Heart left ventricle (tissue), 16 donors: ENCODE results near the gene UGGT1. TPM values are rescaled to one million over a fixed set of nuclear protein-coding genes. Genes with fewer than 3 reads are reported as not detected.
A peak's percentile ranks its signal among the peaks of the same experiment; 100 is the strongest.

Source experiments
- ATAC-seq, 4 donors: fragments of 200-7000 bp; cut with Tn5 transposase; one replicate each; pipeline ENCODE4 v1.9.1; 2020 to 2022; ENCODE audit warnings: moderate library complexity in 4 of 4, mild to moderate bottlenecking in 3 of 4, moderate number of reproducible peaks in 1 of 4
- DNase-seq, 5 donors: peaks; one replicate each; pipeline ENCODE4 v3.0.0-alpha.2; 2020
- H3K27ac ChIP-seq, 12 donors: fragments of 200-600 bp; sonication (generic) in 4 of 12; one replicate each; pipeline versions ENCODE4 v1.5.0 to v1.8.0; 2016 to 2022; ENCODE audit warnings: mild to moderate bottlenecking in 2 of 12
- H3K27me3 ChIP-seq, 9 donors: fragments of 200-600 bp; sonication (generic) in 2 of 9; one replicate each; pipeline versions ENCODE4 v1.5.1 to v1.8.0; 2016 to 2022; ENCODE audit warnings: mild to moderate bottlenecking in 3 of 9
- H3K36me3 ChIP-seq, 9 donors: fragments of 200-600 bp; sonication (generic) in 2 of 9; one replicate each; pipeline versions ENCODE4 v1.5.0 to v1.8.0; 2018 to 2022; ENCODE audit warnings: mild to moderate bottlenecking in 2 of 9
- H3K4me1 ChIP-seq, 12 donors: fragments of 200-600 bp; sonication (generic) in 4 of 12; one replicate each; pipeline versions ENCODE4 v1.5.0 to v1.8.0; 2016 to 2022; ENCODE audit warnings: mild to moderate bottlenecking in 3 of 12
- H3K4me3 ChIP-seq, 12 donors: fragments of 200-600 bp; sonication (generic) in 4 of 12; one replicate each; pipeline versions ENCODE4 v1.5.0 to v1.8.0; 2017 to 2022; ENCODE audit warnings: mild to moderate bottlenecking in 9 of 12, moderate library complexity in 4 of 12
- H3K9me3 ChIP-seq, 12 donors: fragments of 200-600 bp; sonication (generic) in 4 of 12; one replicate each; pipeline versions ENCODE4 v1.5.0 to v1.8.0; 2016 to 2022; ENCODE audit warnings: mild to moderate bottlenecking in 1 of 12
- CTCF ChIP-seq, 12 donors: fragments of 200-600 bp; sonication (generic) in 4 of 12; IDR thresholded peaks; one replicate each; pipeline versions ENCODE4 v1.5.0 to v1.8.0; 2018 to 2022; ENCODE audit warnings: antibody characterized with exemption in 12 of 12, mild to moderate bottlenecking in 5 of 12
- POLR2A ChIP-seq, 2 donors: fragments of 450-650 bp; IDR thresholded peaks; one replicate each; pipeline ENCODE4 v1.6.1; 2017; ENCODE audit warnings: antibody characterized with exemption in 2 of 2, mild to moderate bottlenecking in 2 of 2, moderate library complexity in 2 of 2
- WGBS, 4 donors: extraction: QIAGEN DNeasy Blood & Tissue Kit in 2 of 4; methylation state at CpG; one replicate each; pipeline versions ENCODE4 v1.1.5 to v1.1.7; 2013 to 2018; 5-methylcytosine and 5-hydroxymethylcytosine counted together
- intact Hi-C, 10 donors: fragments of 100-400 bp; cut with DNase I; formaldehyde crosslinking; loops; one replicate each; pipeline versions ENCODE4 v1.11.1 to v1.14.2; 2022
- polyA plus RNA-seq, 2 donors: library from polyadenylated mRNA; stranded (reverse); fragments of 200-250 nt; gene quantifications; one replicate each; pipeline ENCODE4 v1.2.3, GENCODE V29; 2013
- total RNA-seq, 9 donors: library from RNA; depleted of rRNA in 2 of 9; stranded (reverse); fragments of >200 nt in 2 of 9; fragmentation: NEBNext Ultra II Directional in 3 of 9; extraction: Animal tissue kit (Norgen Biotek cat#: 25700) in 3 of 9; gene quantifications; one replicate each; pipeline versions ENCODE4 v1.1.0 to v1.2.4, GENCODE V29; 2016 to 2023
- donor health status: ischemic (EF 13 %, LVEDD 7.1; RV severe dilation, severe dysfunction).
- donor health status: healthy with polysubstance abuse.
- donor health status: DM: no; HTN: yes; CAD: no.
- donor health status: DM: no; HTN: no; CAD: no.
- donor health status: ischemic (EF 25% LVEDD 6.9; RV normal size, moderate dysfunction).
- donor health status: ischemic (EF 25% LVEDD 5.7; RV mildly dilated, moderate dysfunction).
- donor health status: healthy.
- donor health status: DM: yes; HTN: yes; CAD: no.
- donor health status: ischemic (EF 35%, LVEDD 5.7; RV mildly dilated, moderate dysfunction).
- donor health status: nonischemic (EF 11% LVEDD 7.7; RV severe dilation, severe dysfunction).
- donor health status: DM: yes; HTN: yes; CAD: no.
- donor health status: PGD.
- donor health status: ischemic (EF 29% LVEDD 5.4; RV normal size, mild dysfunction).
- donor health status: nonischemic (EF 23%, LVEDD 6.1; RV moderate dilation, normal function).

UGGT1 gene
- total and polyA plus RNA-seq, 11 donors: 5.8 to 77.4 (median 32.0) TPM

DNA sequence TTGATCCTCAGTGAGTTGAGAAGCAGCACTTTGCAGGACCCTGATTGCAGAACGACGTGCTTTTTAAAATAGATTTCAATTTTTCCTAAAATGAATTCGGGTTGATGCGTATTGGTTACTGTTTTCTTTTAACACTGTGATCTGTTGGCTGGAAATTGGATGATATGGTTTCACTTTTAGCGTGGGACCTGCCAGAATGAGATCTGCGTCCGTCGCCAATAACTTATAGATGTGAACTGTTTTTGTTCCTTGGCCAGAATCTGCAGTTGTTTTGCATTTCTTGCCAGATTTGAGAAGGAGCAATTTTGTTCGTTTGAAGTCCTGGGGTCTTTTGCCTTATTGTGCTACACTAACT, 703 bp downstream of the UGGT1 start:
- 0 to 1% (median 0%) methylated on average over 9 of the region's 9 CpGs for WGBS, 4 donors
- DNase-seq (no peak), ATAC-seq (no peak)
- peak overlapping the region in 10 of 12 donors; percentile 81 to 92 (median 88) for H3K27ac ChIP-seq
- H3K27me3 ChIP-seq: no peaks in the 10 kb centered on the region
- intact Hi-C loops: loop anchor here in 8 of 10 donors (1.0 to 10.0 kb wide), 5 partner anchors 63 to 207 kb away; partner anchors contain the start of genes SAP130 (in 7 of the 8) and AMMECR1L (in 3 of the 8)
- no peaks in the 10 kb centered on the region for H3K9me3 ChIP-seq
- peaks cover 0 to 8% (median 0%) of the 10 kb centered on the region in 9 donors for H3K36me3 ChIP-seq
- peak overlapping the region; percentile 73 to 100 (median 90) for H3K4me3 ChIP-seq
- H3K4me1 ChIP-seq: peaks cover 0 to 26% (median 13%) of the 10 kb centered on the region in 12 donors
- no peak for TF ChIP-seq POLR2A (IDR thresholded peaks at IDR 0.05)

DNA sequence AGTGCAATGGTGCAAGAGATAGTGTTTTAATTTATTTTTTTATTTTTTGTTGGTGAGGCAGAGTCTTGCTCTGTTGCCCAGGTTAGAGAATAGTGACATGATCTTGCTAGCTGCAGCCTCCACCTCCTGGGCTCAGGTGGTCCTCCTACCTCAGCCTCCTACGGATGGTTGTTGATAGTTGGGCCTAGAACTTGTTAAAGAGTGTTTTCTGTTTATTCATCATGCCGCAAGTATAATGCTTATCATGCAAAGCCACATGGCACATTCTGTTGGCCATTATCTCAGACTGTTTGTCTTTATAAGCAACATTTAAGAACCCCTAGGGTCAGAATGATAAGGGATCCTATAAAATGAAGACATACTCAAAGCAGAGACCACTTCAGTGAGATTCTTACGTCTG, 1.7 kb downstream of the UGGT1 start:
- ATAC-seq (no peak), DNase-seq (no peak)
- Histone ChIP-seq H3K27ac (no peak overlapping the region), H3K36me3 (peaks cover 0 to 11% (median 2%) of the 10 kb centered on the region in 9 donors), H3K9me3 (no peaks in the 10 kb centered on the region), H3K4me3 (no peak overlapping the region), H3K27me3 (no peaks in the 10 kb centered on the region), H3K4me1 (peaks cover 0 to 26% (median 13%) of the 10 kb centered on the region in 12 donors)
- 54 to 89% (median 65%) methylated on average over 3 of the region's 3 CpGs for WGBS, 4 donors
- no peak for TF ChIP-seq CTCF (IDR thresholded peaks at IDR 0.05)
- TF ChIP-seq POLR2A (IDR thresholded peaks at IDR 0.05): no peak
- intact Hi-C loops: loop anchor here in 6 of 10 donors (5.0 to 10.0 kb wide), 2 partner anchors 65 to 208 kb away; partner anchors contain the start of genes SAP130 (in 5 of the 6) and AMMECR1L (in 3 of the 6)

GRCh38 chr2:128093762-128094161, 2.8 kb downstream of the UGGT1 start:
- DNase-seq: no peak
- Histone ChIP-seq H3K4me1 (peaks cover 0 to 26% (median 13%) of the 10 kb centered on the region in 12 donors), H3K4me3 (no peak overlapping the region), H3K27me3 (no peaks in the 10 kb centered on the region), H3K9me3 (no peaks in the 10 kb centered on the region), H3K36me3 (peaks cover 0 to 22% (median 14%) of the 10 kb centered on the region in 9 donors), H3K27ac (no peak overlapping the region)
- ATAC-seq: no peak
- no peak for TF ChIP-seq POLR2A (IDR thresholded peaks at IDR 0.05)
- no peak for TF ChIP-seq CTCF (IDR thresholded peaks at IDR 0.05)
- 73 to 79% (median 75%) methylated on average over 5 of the region's 5 CpGs for WGBS, 4 donors
- intact Hi-C loops: loop anchor here in 6 of 10 donors (5.0 to 10.0 kb wide), 2 partner anchors 66 to 209 kb away; partner anchors contain the start of genes SAP130 (in 5 of the 6) and AMMECR1L (in 3 of the 6)

- ATAC-seq: no peak
- Histone ChIP-seq H3K27me3 (no peaks in the 10 kb centered on the region), H3K27ac (no peak overlapping the region), H3K36me3 (peaks cover 0 to 36% (median 26%) of the 10 kb centered on the region in 9 donors), H3K9me3 (no peaks in the 10 kb centered on the region), H3K4me3 (no peak overlapping the region), H3K4me1 (peaks cover 0 to 26% (median 12%) of the 10 kb centered on the region in 12 donors)
- 47 to 53% (median 49%) methylated on average over 3 of the region's 3 CpGs for WGBS, 4 donors
- DNase-seq: no peak
- intact Hi-C loops: loop anchor here in 3 of 10 donors (10.0 kb wide), 1 partner anchor 210 kb away; the partner anchor contains the start of gene AMMECR1L (in 3 of the 3)
- TF ChIP-seq CTCF (IDR thresholded peaks at IDR 0.05) (no peak), POLR2A (IDR thresholded peaks at IDR 0.05) (no peak)
These were observed 4.2 kb downstream of the UGGT1 start for GRCh38 chr2:128095201-128095600.
